ENCODE data around the gene OR8I2.
"Not testable (repeated sequence)": the region's sequence is repeated elsewhere in the genome, so short reads cannot be mapped to it uniquely, and the experiment has no call there.

OR8I2 gene

GRCh38 chr11:56048480-56048879, 44.6 kb upstream of the OR8I2 start (continued):
- TF ChIP-seq IKZF3 (tag by site-specific recombination; IDR thresholded peaks at IDR 0.05) (no peak), ZNF580 (tag by site-specific recombination; IDR thresholded peaks at IDR 0.05) (no peak), ZNF416 (tag by site-specific recombination; IDR thresholded peaks at IDR 0.05) (no peak)

GRCh38 chr11:56049487-56049886, 43.6 kb upstream of the OR8I2 start:
- Histone ChIP-seq H3K4me3 (ENCODE audit: low read depth, low read length) (no peak overlapping the region), H3K4me1 (ENCODE audit: control insufficient read depth, insufficient read depth, low read length) (no peaks in the 10 kb centered on the region), H3K9me3 (ENCODE audit: control insufficient read depth, insufficient read depth, low read depth, low read length) (no peaks in the 10 kb centered on the region), H3K36me3 (ENCODE audit: control insufficient read depth in 2 of 2, insufficient read depth in 1 of 2, low read length in 2 of 2) (no peaks in the 10 kb centered on the region), H3K27ac (ENCODE audit: extremely low read depth, low read depth, low read length) (no peak overlapping the region)
- no peak for TF ChIP-seq ZBTB17 (tag by site-specific recombination; IDR thresholded peaks at IDR 0.05)
- no peak for TF ChIP-seq MZF1 (tag by site-specific recombination; IDR thresholded peaks at IDR 0.05; ENCODE audit: borderline replicate concordance)
- no peak for TF ChIP-seq ZNF654 (tag by site-specific recombination; IDR thresholded peaks at IDR 0.05; ENCODE audit: low read depth)
- no peak for TF ChIP-seq ZNF362 (tag by site-specific recombination; IDR thresholded peaks at IDR 0.05)
- TF ChIP-seq ZNF792 (tag by site-specific recombination; IDR thresholded peaks at IDR 0.05): no peak
- TF ChIP-seq ZNF518A (tag by site-specific recombination; conservative IDR thresholded peaks at IDR 0.05; ENCODE audit: low read depth): no peak
- ChIA-PET POLR2A (no interaction called here), CTCF (no interaction called here)

GRCh38 chr11:56056366-56056765, 36.7 kb upstream of the OR8I2 start:
- H3K9me3 ChIP-seq (ENCODE audit: control insufficient read depth, insufficient read depth, low read depth, low read length); CTCF ChIA-PET; H3K36me3 ChIP-seq (ENCODE audit: control insufficient read depth in 2 of 2, insufficient read depth in 1 of 2, low read length in 2 of 2); H3K4me3 ChIP-seq (ENCODE audit: low read depth, low read length); H3K4me1 ChIP-seq (ENCODE audit: control insufficient read depth, insufficient read depth, low read length); H3K27ac ChIP-seq (ENCODE audit: extremely low read depth, low read depth, low read length): not testable (repeated sequence)
- POLR2A ChIA-PET: interaction anchor here (0.6 kb wide), 1 partner anchor 17 kb away, joined by 3 read pairs; no protein-coding TSS in a partner anchor

- H3K4me1 ChIP-seq (ENCODE audit: control insufficient read depth, insufficient read depth, low read length); H3K4me3 ChIP-seq (ENCODE audit: low read depth, low read length); H3K9me3 ChIP-seq (ENCODE audit: control insufficient read depth, insufficient read depth, low read depth, low read length); CTCF ChIA-PET; H3K36me3 ChIP-seq (ENCODE audit: control insufficient read depth in 2 of 2, insufficient read depth in 1 of 2, low read length in 2 of 2); H3K27ac ChIP-seq (ENCODE audit: extremely low read depth, low read depth, low read length); POLR2A ChIA-PET: not testable (repeated sequence)
Observed at GRCh38 chr11:56057661-56058237, 35.4 kb upstream of the OR8I2 start.

GRCh38 chr11:56058260-56058780, 34.8 kb upstream of the OR8I2 start:
- H3K4me1 ChIP-seq (ENCODE audit: control insufficient read depth, insufficient read depth, low read length); H3K36me3 ChIP-seq (ENCODE audit: control insufficient read depth in 2 of 2, insufficient read depth in 1 of 2, low read length in 2 of 2); H3K9me3 ChIP-seq (ENCODE audit: control insufficient read depth, insufficient read depth, low read depth, low read length); H3K4me3 ChIP-seq (ENCODE audit: low read depth, low read length); H3K27ac ChIP-seq (ENCODE audit: extremely low read depth, low read depth, low read length); CTCF ChIA-PET; POLR2A ChIA-PET: not testable (repeated sequence)

All from HEK293 (cell line).